Karpas-422 (cell line): Measurements from ENCODE around the gene ZNF229. TPM values are rescaled to one million over a fixed set of nuclear protein-coding genes. Genes with fewer than 3 reads are reported as not detected.
"Not testable (repeated sequence)": the region's sequence is repeated elsewhere in the genome, so short reads cannot be mapped to it uniquely, and the experiment has no call there.

Experiments used
- DNase-seq: peaks from one replicate; pipeline ENCODE4 v3.0.0-alpha.2; 2015
- H2AFZ ChIP-seq: fragments of 200-600 bp; sonication (generic); 2 replicates; pipeline ENCODE4 v1.6.1; 2014; ENCODE audit warnings: antibody characterized with exemption, low read length, mixed read lengths
- H3K27ac ChIP-seq: fragments of 200-600 bp; sonication (generic); 2 replicates; pipeline ENCODE4 v1.5.1; 2014; ENCODE audit warnings: mild to moderate bottlenecking, low read length, moderate library complexity
- H3K27me3 ChIP-seq: fragments of 200-600 bp; sonication (generic); 2 replicates; pipeline ENCODE4 v1.6.1; 2014; ENCODE audit warnings: low read length, mixed read lengths
- H3K36me3 ChIP-seq: fragments of 200-600 bp; sonication (generic); 2 replicates; pipeline ENCODE4 v1.6.1; 2014; ENCODE audit warnings: low read length, mixed read lengths; ENCODE audit not compliant: insufficient read depth
- H3K4me1 ChIP-seq: fragments of 200-600 bp; sonication (generic); 2 replicates; pipeline ENCODE4 v1.6.1; 2014; ENCODE audit warnings: mild to moderate bottlenecking, low read length, mixed read lengths
- H3K4me2 ChIP-seq: fragments of 200-600 bp; sonication (generic); 2 replicates; pipeline ENCODE4 v1.6.1; 2014; ENCODE audit warnings: low read length, low read depth, mild to moderate bottlenecking; ENCODE audit not compliant: poor library complexity, severe bottlenecking
- H3K4me3 ChIP-seq: fragments of 200-600 bp; sonication (generic); 2 replicates; pipeline ENCODE4 v1.5.1; 2014; ENCODE audit warnings: mild to moderate bottlenecking, antibody characterized with exemption, low read length, mixed read lengths
- H3K79me2 ChIP-seq: fragments of 200-600 bp; sonication (generic); 2 replicates; pipeline ENCODE4 v1.6.1; 2014; ENCODE audit warnings: mild to moderate bottlenecking, low read length, mixed read lengths
- H3K9ac ChIP-seq: fragments of 200-600 bp; sonication (generic); 2 replicates; pipeline ENCODE4 v1.6.0; 2014; ENCODE audit warnings: low read length
- H3K9me2 ChIP-seq: fragments of 200-600 bp; sonication (generic), shearing (Covaris generic); replicated peaks from 2 replicates; pipeline ENCODE4 v1.6.0; 2014; ENCODE audit warnings: mild to moderate bottlenecking, low read length, moderate library complexity; ENCODE audit not compliant: insufficient read depth
- H3K9me3 ChIP-seq: fragments of 300-700, 200-600 bp; sonication (generic); 2 replicates; pipeline ENCODE4 v1.6.1; 2014; ENCODE audit warnings: low read length, mixed read lengths
- H4K20me1 ChIP-seq: fragments of 200-600 bp; sonication (generic); 2 replicates; pipeline ENCODE4 v1.6.1; 2014; ENCODE audit warnings: mild to moderate bottlenecking, antibody characterized with exemption, low read length, low read depth; ENCODE audit not compliant: insufficient read depth
- total RNA-seq: library from RNA; depleted of rRNA; stranded (reverse); fragments of >200 nt; shearing (Covaris generic); gene quantifications from 2 replicates; pipeline ENCODE4 v1.2.3, GENCODE V29; 2014; ENCODE audit warnings: low replicate concordance

The ZNF229 gene
- total RNA-seq, 1 experiment from 2014 or later = not detected

DNA sequence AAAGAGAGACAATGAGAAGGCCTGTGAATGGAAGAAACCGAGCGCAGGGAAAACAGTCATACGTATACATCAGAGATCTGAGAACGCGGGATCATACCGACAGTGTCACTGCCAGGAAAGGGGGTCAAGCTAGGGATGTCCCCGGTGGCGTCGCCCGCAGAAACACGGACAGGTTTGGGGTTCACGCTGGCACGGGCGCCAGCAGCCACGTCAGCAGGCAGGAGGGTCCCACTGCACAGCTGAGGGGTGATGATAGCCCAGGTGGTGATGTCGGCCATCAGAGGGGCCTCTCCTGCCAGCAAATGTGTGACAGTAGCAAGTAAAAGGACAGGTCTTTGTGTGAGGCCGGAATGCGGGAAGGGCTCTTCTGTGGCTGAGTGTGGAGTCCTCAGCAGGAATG lies 3.4 kb upstream of the ZNF229 start:
- Histone ChIP-seq H2AFZ (no peak overlapping the region), H3K27ac (no peak overlapping the region), H3K27me3 (no peaks in the 10 kb centered on the region), H3K4me1 (no peaks in the 10 kb centered on the region), H3K9ac (no peak overlapping the region), H3K9me2 (no peaks in the 10 kb centered on the region), H3K9me3 (peaks cover 2% of the 10 kb centered on the region), H4K20me1 (no peaks in the 10 kb centered on the region), H3K79me2 (no peaks in the 10 kb centered on the region), H3K4me2 (no peak overlapping the region), H3K36me3 (no peaks in the 10 kb centered on the region), H3K4me3 (no peak overlapping the region)
- no peak for DNase-seq

DNA sequence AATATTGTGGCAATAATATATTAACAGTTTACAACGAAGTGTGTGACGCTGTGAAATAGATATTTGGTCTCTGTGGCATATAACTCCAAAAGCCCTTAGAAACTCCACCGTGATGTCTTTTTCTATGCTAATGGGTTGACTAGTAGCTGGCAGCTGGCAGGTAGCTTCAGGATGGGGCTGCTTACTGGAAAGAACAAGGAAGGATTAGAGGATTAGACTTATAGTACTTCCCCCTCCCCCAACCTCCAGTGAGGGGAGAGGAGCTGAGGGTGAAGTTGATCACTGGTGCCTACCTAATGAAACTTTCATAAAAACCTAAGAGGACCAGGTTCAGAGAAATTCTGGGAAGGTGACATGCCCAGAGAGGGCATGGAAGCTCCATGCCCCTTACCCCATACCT lies 9.8 kb downstream of the ZNF229 start:
- H3K79me2 ChIP-seq = no peaks in the 10 kb centered on the region
- no peaks in the 10 kb centered on the region for H3K36me3 ChIP-seq
- H3K4me2 ChIP-seq = no peak overlapping the region
- H3K27me3 ChIP-seq = no peaks in the 10 kb centered on the region
- no peaks in the 10 kb centered on the region for H3K4me1 ChIP-seq
- DNase-seq = no peak
- H3K27ac ChIP-seq = no peak overlapping the region
- H4K20me1 ChIP-seq = no peaks in the 10 kb centered on the region
- H2AFZ ChIP-seq = no peak overlapping the region
- H3K4me3 ChIP-seq = no peak overlapping the region
- no peak overlapping the region for H3K9ac ChIP-seq
- no peaks in the 10 kb centered on the region for H3K9me3 ChIP-seq
- no peaks in the 10 kb centered on the region for H3K9me2 ChIP-seq

DNA sequence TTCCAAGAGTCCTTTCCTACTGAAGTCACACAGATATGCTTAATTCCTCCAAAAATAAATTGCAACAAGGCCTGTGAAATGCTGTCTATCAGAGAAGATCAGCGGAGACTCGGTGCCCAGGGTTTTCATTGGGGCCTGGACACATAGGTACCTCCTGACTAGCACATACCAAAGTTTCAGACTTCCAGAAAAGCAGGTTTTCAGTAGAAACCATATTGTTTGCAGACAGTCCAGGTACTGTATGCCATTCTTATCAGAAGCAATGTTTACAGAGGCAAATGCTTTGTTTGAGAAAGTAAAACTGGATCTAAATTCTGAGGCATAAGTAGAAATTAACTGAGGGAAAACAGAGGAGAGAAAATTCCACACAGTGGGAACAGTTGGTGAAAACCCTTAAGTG lies 12.8 kb downstream of the ZNF229 start:
- Histone ChIP-seq H3K4me3 (no peak overlapping the region), H3K79me2 (no peaks in the 10 kb centered on the region), H3K9ac (no peak overlapping the region), H3K27me3 (no peaks in the 10 kb centered on the region), H3K9me2 (no peaks in the 10 kb centered on the region), H3K36me3 (no peaks in the 10 kb centered on the region), H3K27ac (no peak overlapping the region), H2AFZ (no peak overlapping the region), H3K4me2 (no peak overlapping the region), H4K20me1 (no peaks in the 10 kb centered on the region), H3K9me3 (no peaks in the 10 kb centered on the region; the same call in 1 of the 2 replicates), H3K4me1 (no peaks in the 10 kb centered on the region)
- DNase-seq = no peak

DNA sequence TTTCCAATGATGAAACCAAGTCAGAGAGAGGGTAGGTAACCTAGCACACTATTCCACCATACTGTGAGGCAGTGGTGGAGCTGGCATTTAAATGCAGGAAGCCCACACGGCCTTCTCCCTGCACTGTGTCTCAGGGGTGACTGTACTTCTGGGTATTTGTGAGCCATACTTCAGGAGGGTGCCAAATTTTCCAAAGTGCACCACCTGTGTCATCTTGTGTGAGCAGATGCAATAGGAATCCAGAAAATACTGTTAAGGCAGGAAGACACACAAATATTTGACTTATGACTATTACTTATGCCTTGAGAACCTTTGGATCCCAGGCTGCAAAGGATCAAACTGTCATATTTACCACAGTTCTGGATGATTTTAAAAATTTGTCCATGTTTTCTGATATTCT lies 17.3 kb downstream of the ZNF229 start:
- Histone ChIP-seq H3K9me2 (no peaks in the 10 kb centered on the region), H3K79me2 (no peaks in the 10 kb centered on the region), H3K36me3 (no peaks in the 10 kb centered on the region), H3K9ac (no peak overlapping the region), H3K27ac (no peak overlapping the region), H3K9me3 (peaks cover 4% of the 10 kb centered on the region), H3K4me3 (no peak overlapping the region), H3K27me3 (no peaks in the 10 kb centered on the region), H3K4me1 (no peaks in the 10 kb centered on the region), H3K4me2 (no peak overlapping the region), H2AFZ (no peak overlapping the region), H4K20me1 (no peaks in the 10 kb centered on the region)
- no peak for DNase-seq

DNA sequence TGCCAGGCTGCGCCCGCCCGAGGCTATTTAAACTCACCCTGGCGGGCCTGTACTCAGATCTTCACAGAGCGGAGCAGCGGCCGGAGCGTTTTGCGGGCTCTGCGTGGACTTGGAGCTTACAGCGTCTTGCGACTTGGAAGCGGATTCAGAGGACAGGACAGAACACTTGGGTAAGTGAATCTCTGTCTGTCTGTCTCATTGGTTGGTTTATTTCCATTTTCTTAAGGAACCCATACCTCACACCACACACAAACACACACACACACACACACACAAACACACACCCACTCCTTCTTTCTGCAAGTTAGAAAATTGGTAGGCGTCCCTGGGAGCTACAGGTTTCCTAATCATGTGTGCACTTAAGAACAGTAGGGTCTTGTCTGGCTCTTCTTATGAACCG lies 32.7 kb downstream of the ZNF229 start:
- not testable (repeated sequence) for H4K20me1 ChIP-seq, H3K9me3 ChIP-seq, H3K27ac ChIP-seq, DNase-seq, H3K79me2 ChIP-seq, H3K9ac ChIP-seq, H3K27me3 ChIP-seq, H3K36me3 ChIP-seq, H3K4me1 ChIP-seq, H3K4me3 ChIP-seq, H3K4me2 ChIP-seq, H2AFZ ChIP-seq, H3K9me2 ChIP-seq

DNA sequence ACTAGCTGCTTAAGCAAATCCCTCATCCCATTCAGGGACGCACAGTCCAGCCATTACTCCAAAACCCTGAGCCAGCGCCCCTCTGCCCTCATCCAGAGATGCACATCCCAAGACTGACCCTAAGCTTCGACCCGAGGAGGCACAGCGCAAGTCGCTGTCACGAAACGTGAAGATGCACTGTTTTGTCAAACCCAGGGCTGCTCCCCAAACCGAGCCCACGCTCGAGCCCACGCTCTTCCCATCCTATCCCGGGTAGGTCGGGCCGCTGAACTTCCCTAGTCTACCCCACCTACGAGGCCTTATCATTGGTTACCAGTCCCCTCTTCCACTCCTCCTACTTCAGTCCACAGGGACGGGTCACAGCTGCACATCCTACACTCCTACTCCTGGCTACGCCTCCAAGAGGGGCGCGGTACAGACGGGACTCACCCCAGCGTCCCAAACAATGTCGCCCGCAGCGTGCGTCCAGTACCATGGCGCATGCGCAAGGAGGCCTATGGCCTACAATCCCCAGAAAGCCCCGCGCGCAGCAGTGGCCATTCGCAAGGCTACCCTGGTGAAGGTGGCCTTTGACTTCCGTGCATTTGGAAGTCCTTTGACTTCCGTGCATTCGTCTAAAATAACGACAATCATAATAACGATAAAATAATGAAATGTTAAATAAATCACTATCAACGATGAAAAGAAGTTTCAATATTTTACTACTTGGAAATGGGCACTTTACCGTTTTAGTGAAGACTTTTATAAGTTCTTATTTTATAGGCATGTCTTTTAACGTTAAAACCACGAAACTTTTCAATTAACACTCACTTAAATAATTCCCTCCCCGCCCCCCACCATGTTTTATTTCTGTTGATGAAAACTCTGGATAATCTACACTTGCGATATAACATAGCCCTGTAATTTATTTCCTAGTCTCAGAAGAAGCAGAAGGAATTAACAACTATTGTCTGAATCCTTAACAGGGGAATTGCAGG lies 46.8 kb downstream of the ZNF229 start, which contains the start of gene ZNF285:
TSS of gene ZNF285 (minus strand) at position 470 of the 977 bp plus-strand sequence. CDS start 4,395 bp downstream, outside the sequence.
- H3K27me3 ChIP-seq = no peaks in the 10 kb centered on the region
- H2AFZ ChIP-seq = no peak within 1 kb of the TSS
- H3K9me3 ChIP-seq = no peaks in the 10 kb centered on the region
- H3K9me2 ChIP-seq = no peaks in the 10 kb centered on the region
- H3K4me3 ChIP-seq = no peak within 1 kb of the TSS
- H3K4me1 ChIP-seq = no peaks in the 10 kb centered on the region
- H3K79me2 ChIP-seq = no peaks in the 10 kb centered on the region
- H3K27ac ChIP-seq = no peak within 1 kb of the TSS
- no peak for DNase-seq
- no peak within 1 kb of the TSS for H3K4me2 ChIP-seq
- no peaks in the 10 kb centered on the region for H4K20me1 ChIP-seq
- no peak within 1 kb of the TSS for H3K9ac ChIP-seq
- no peaks in the 10 kb centered on the region for H3K36me3 ChIP-seq

DNA sequence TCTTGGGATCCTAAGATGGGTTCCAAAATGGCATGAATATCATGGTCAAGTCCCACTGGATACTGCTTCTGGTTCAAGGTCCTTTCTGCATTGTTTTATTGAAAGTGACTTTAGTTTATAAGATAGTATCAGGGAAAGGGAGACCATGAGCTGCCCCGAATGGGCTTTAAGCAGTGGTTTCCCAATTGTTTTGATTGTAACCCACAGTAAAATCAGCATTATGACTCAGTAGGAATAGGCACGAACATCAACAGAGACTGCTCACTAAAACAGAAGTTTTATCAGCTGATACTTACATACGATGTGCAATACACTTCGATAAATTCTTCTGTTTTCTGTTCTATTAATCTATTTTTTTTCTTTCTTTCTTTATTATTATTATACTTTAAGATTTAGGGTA lies 59.0 kb downstream of the ZNF229 start:
- not testable (repeated sequence) for H4K20me1 ChIP-seq, H3K9me3 ChIP-seq, H3K4me3 ChIP-seq, DNase-seq, H3K27me3 ChIP-seq, H3K4me1 ChIP-seq, H3K9me2 ChIP-seq, H3K79me2 ChIP-seq, H3K4me2 ChIP-seq, H3K9ac ChIP-seq, H3K27ac ChIP-seq, H2AFZ ChIP-seq, H3K36me3 ChIP-seq
